Mesothelial cell of epicardium (in vitro differentiated cells): ENCODE results near the gene ATAD1. TPM values are rescaled to one million over a fixed set of nuclear protein-coding genes. Genes with fewer than 3 reads are reported as not detected.
A peak's percentile ranks its signal among the peaks of the same experiment; 100 is the strongest.

Experiments used
- DNase-seq, 2 experiments: peaks; one replicate each; pipeline ENCODE4 v3.0.0; 2021; ENCODE audit warnings: low spot score in 2 of 2; ENCODE audit not compliant: unreplicated experiment in 2 of 2
- H3K27ac Mint-ChIP-seq: 2 replicates; pipeline ENCODE4 v1.8.0; 2021; ENCODE audit warnings: mixed read lengths
- H3K27me3 Mint-ChIP-seq: 2 replicates; pipeline ENCODE4 v1.8.0; 2021; ENCODE audit warnings: low read depth, mixed read lengths
- H3K36me3 Mint-ChIP-seq: 2 replicates; pipeline ENCODE4 v1.8.0; 2021; ENCODE audit warnings: mixed read lengths
- H3K4me1 Mint-ChIP-seq: 2 replicates; pipeline ENCODE4 v1.8.0; 2021; ENCODE audit warnings: mixed read lengths
- H3K4me3 Mint-ChIP-seq: 2 replicates; pipeline ENCODE4 v1.8.0; 2021; ENCODE audit warnings: mild to moderate bottlenecking, moderate library complexity, mixed read lengths
- H3K9me3 Mint-ChIP-seq: 2 replicates; pipeline ENCODE4 v1.8.0; 2021; ENCODE audit warnings: mixed read lengths
- total RNA-seq: library from RNA; stranded (reverse); gene quantifications from 3 replicates; pipeline ENCODE4 v1.2.1, GENCODE V29; 2021
- TF ChIP-seq, protein P1 (sequence below): fragments of 200-600 bp; sonication (generic); IDR thresholded peaks from one replicate; pipeline ENCODE4 v1.5.0; 2021; ENCODE audit warnings: antibody characterized with exemption; ENCODE audit not compliant: unreplicated experiment

ATAD1 gene
- total RNA-seq, 1 donor from 2014 or later = 54.3 TPM

DNA sequence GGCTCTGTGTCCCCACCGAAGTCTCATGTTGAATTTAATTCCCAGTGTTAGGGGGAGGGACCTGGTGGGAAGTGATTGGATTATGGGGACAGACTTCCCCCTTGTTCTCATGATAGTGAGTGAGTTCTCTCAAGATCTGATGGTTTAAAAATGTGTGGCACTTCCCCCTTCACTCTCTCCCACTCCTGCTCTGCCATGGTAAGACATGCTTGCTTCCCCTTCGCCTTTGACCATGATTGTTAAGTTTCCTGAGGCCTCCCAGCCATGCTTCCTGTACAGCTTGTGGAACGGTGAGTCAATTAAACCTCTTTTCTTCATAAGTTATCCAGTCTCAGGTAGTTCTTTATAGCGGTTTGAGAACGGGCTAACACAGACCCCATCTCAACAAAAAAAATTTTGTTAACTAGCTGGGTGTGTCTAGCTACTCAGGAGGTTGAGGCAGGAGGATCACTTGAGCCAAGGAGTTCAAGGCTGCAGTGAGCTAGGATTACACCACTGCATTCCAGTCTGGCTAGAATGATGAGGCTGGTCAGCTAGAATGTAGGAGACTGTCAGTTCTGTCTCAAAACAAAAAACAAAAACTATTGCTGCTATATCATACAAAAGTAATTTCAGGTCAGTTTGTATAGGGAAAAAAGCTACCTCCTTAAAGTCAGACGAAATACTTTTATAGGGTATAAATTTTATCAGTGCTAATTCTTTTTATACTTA, 57.7 kb downstream of the ATAD1 start:
- TF ChIP-seq, protein P1, sequence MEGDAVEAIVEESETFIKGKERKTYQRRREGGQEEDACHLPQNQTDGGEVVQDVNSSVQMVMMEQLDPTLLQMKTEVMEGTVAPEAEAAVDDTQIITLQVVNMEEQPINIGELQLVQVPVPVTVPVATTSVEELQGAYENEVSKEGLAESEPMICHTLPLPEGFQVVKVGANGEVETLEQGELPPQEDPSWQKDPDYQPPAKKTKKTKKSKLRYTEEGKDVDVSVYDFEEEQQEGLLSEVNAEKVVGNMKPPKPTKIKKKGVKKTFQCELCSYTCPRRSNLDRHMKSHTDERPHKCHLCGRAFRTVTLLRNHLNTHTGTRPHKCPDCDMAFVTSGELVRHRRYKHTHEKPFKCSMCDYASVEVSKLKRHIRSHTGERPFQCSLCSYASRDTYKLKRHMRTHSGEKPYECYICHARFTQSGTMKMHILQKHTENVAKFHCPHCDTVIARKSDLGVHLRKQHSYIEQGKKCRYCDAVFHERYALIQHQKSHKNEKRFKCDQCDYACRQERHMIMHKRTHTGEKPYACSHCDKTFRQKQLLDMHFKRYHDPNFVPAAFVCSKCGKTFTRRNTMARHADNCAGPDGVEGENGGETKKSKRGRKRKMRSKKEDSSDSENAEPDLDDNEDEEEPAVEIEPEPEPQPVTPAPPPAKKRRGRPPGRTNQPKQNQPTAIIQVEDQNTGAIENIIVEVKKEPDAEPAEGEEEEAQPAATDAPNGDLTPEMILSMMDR = no peak

DNA sequence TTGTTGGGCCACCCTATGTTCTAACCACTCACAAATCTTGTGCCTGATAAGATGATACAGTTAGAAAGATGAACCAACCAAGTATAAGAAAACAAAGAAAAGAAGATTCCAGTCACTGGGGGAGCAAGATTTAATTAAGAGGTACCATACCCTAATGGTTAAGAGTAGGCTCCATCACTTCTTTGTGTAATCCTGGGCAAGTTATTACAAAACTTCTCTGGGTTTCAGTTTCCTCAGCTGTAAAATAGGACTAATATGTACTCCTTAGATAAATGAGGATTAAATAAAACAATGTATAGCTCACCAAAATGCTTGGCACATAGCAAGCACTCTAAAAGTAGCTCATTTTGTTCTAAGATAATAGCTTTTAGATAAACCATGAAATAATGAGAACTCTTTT, 58.5 kb downstream of the ATAD1 start:
- peaks cover 6% of the 10 kb centered on the region for H3K4me1 Mint-ChIP-seq
- H3K27me3 Mint-ChIP-seq = no peaks in the 10 kb centered on the region
- DNase-seq = no peak
- TF ChIP-seq, protein P1 = no peak
- no peak overlapping the region for H3K27ac Mint-ChIP-seq
- H3K36me3 Mint-ChIP-seq = peaks cover 19% of the 10 kb centered on the region
- no peaks in the 10 kb centered on the region for H3K9me3 Mint-ChIP-seq
- no peak overlapping the region for H3K4me3 Mint-ChIP-seq

More for the DNA sequence above, 57.7 kb downstream of the ATAD1 start:
- H3K27me3 Mint-ChIP-seq = no peaks in the 10 kb centered on the region
- no peaks in the 10 kb centered on the region for H3K9me3 Mint-ChIP-seq
- H3K4me3 Mint-ChIP-seq = no peak overlapping the region
- H3K36me3 Mint-ChIP-seq = peaks cover 23% of the 10 kb centered on the region
- H3K27ac Mint-ChIP-seq = peak overlapping the region; percentile 15
- H3K4me1 Mint-ChIP-seq = peaks cover 6% of the 10 kb centered on the region
- DNase-seq = no peak

DNA sequence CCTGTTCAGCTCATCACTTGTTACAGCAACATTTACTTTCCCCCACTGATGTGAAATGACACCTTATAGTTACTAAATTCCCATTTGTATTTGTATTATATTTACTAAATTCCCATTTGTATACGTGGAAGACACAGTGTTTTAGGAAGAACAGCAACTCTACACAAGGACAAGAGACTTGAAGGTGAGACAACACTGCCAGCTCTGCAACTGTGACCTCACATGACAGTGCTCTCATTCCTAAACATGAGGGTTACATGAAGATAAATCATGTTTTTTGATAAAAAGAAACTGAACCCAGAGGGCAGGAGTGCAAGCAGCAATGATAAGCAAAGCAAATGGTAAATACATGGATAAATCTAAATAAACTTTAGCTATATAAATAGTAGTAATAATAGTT, 60.3 kb downstream of the ATAD1 start:
- no peak for DNase-seq
- TF ChIP-seq, protein P1 = no peak
- Mint-ChIP-seq H3K4me1 (no peaks in the 10 kb centered on the region), H3K9me3 (no peaks in the 10 kb centered on the region), H3K27me3 (no peaks in the 10 kb centered on the region), H3K36me3 (peaks cover 24% of the 10 kb centered on the region), H3K27ac (no peak overlapping the region), H3K4me3 (no peak overlapping the region)

DNA sequence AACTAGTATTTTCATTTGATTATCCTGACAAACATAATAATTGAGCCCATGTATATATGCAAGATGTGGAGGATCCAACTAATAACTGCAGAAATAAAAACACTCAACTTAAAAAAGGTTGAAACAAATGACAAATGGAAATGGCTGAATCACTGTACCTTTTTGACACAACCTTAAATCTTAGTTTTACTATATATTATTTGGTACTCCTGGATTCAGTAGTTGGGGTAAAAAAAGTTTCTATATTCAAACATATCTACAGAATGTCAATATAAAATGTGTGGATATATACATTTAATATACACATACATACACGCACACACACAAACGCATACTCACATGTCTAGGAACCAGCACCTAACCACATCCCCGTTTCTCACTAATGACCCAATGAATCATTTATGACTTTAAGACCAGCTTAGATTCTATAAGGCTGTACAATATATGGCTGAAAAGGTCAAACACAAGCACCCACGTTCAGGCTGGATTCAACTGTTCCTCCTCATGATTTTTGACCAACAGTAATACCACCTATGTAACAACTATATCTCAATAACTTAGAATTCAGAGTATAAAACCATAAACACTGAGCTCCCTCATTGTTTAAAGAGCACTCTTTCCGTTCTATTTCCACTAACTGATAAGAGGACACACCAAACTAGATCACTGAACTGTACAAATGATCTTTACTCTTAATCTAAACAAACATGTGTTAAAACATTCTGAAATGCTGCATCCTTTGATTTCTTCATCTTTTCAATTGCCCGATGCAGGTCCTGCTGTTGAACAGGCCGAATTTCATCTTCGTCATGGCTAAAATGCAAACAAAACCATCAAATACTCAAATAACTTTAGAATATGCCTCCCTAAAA, 63.8 kb downstream of the ATAD1 start:
- H3K27me3 Mint-ChIP-seq = no peaks in the 10 kb centered on the region
- no peak overlapping the region for H3K4me3 Mint-ChIP-seq
- H3K36me3 Mint-ChIP-seq = peaks cover 18% of the 10 kb centered on the region
- no peak overlapping the region for H3K27ac Mint-ChIP-seq
- TF ChIP-seq, protein P1 = no peak
- no peak for DNase-seq
- H3K4me1 Mint-ChIP-seq = peaks cover 9% of the 10 kb centered on the region
- no peaks in the 10 kb centered on the region for H3K9me3 Mint-ChIP-seq

DNA sequence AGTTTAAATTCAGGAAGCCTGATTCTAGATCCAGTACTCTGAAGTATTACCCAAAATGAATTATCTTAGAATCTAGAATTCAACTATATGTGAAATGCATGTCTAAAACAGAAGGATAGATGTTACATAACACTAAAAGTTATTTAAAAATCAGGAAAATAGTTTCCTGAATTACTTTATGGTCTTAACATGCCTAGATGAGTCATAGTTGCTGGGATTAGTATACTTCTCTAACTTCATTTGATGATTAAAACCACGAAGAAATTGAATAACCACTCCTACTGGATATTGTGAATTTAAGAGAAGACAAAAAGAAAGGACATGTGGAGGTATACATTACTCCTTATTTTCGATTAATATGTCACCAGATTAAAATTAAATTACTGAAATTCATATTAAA, 65.5 kb downstream of the ATAD1 start:
- TF ChIP-seq, protein P1 = no peak
- no peak overlapping the region for H3K27ac Mint-ChIP-seq
- H3K36me3 Mint-ChIP-seq = peaks cover 18% of the 10 kb centered on the region
- H3K4me3 Mint-ChIP-seq = no peak overlapping the region
- no peaks in the 10 kb centered on the region for H3K27me3 Mint-ChIP-seq
- H3K4me1 Mint-ChIP-seq = peaks cover 9% of the 10 kb centered on the region
- no peak for DNase-seq
- H3K9me3 Mint-ChIP-seq = no peaks in the 10 kb centered on the region
